H1 (cell line): Measurements from ENCODE around the gene GATAD2B. TPM values are rescaled to one million over a fixed set of nuclear protein-coding genes. Genes with fewer than 3 reads are reported as not detected.

Experiments
- CTCF ChIA-PET: fragments of 300-600 bp; sonication (Branson Sonifier 250); formaldehyde crosslinking; loops from one replicate; lab custom pipeline; 2021; ENCODE audit not compliant: partially characterized antibody; lab: Charles Lee
- POLR2A ChIA-PET: fragments of 300-600 bp; sonication (Branson Sonifier 250); formaldehyde crosslinking; loops from one replicate; lab custom pipeline; 2021; ENCODE audit warnings: inconsistent platforms; ENCODE audit not compliant: partially characterized antibody; lab: Charles Lee
- DNase-seq, 2 experiments: peaks; one replicate each; pipeline versions ENCODE4 v3.0.0 to v3.0.0-alpha.2; 2010 to 2022; ENCODE audit warnings: low spot score in 2 of 2, low read depth in 1 of 2, mixed read lengths in 1 of 2
- FAIRE-seq: peaks from 2 replicates; lab custom pipeline; 2011; peaks lifted over from hg19 to GRCh38; lab: Jason Lieb, UNC
- H2AFZ ChIP-seq: 2 replicates; pipeline ENCODE4 v1.8.1; 2012; ENCODE audit warnings: low read length, inconsistent platforms
- H2AK5ac ChIP-seq: 2 replicates; pipeline ENCODE4 v1.6.1; 2013; ENCODE audit warnings: low read depth, low read length
- H2BK120ac ChIP-seq: replicated peaks from 2 replicates; pipeline ENCODE3; 2013; ENCODE audit warnings: low read depth, low read length, inconsistent platforms
- H2BK12ac ChIP-seq: 2 replicates; pipeline ENCODE4 v1.6.1; 2013; ENCODE audit warnings: low read depth, low read length
- H2BK15ac ChIP-seq: 2 replicates; pipeline ENCODE4 v1.6.1; 2013; ENCODE audit warnings: low read length
- H2BK20ac ChIP-seq: 2 replicates; pipeline ENCODE4 v1.6.1; 2013; ENCODE audit warnings: low read length
- H2BK5ac ChIP-seq: 2 replicates; pipeline ENCODE4 v1.6.1; 2013; ENCODE audit warnings: low read depth, low read length
- H3K14ac ChIP-seq: 2 replicates; pipeline ENCODE4 v1.6.1; 2013; ENCODE audit warnings: inconsistent platforms; ENCODE audit not compliant: insufficient read length
- H3K18ac ChIP-seq: 2 replicates; pipeline ENCODE4 v1.6.1; 2013; ENCODE audit warnings: low read length; ENCODE audit errors: extremely low read depth
- H3K23ac ChIP-seq: 2 replicates; pipeline ENCODE4 v1.6.1; 2013; ENCODE audit warnings: inconsistent platforms; ENCODE audit not compliant: insufficient read length
- H3K23me2 ChIP-seq: 2 replicates; pipeline ENCODE4 v1.6.1; 2013; ENCODE audit warnings: low read depth, low read length
- H3K27ac ChIP-seq: 2 replicates; pipeline ENCODE4 v1.6.1; 2011; ENCODE audit warnings: low read depth, low read length, inconsistent platforms
- H3K27me3 ChIP-seq, 4 experiments: replicated peaks in 1 of 4; 1 replicate in 1 of 4; 2 replicates in 3 of 4; pipeline versions ENCODE4 v1.6.1 to v1.8.1; 2011 to 2013; ENCODE audit warnings: low read length in 3 of 4, mild to moderate bottlenecking in 3 of 4, inconsistent platforms in 2 of 4, mixed read lengths in 2 of 4, moderate library complexity in 1 of 4; ENCODE audit not compliant: control insufficient read depth in 3 of 4, insufficient read depth in 3 of 4; ENCODE audit errors: extremely low read depth in 1 of 4
- H3K36me3 ChIP-seq, 4 experiments: 2 replicates each; pipeline versions ENCODE4 v1.6.1 to v1.8.1; 2011 to 2013; ENCODE audit warnings: mild to moderate bottlenecking in 4 of 4, low read length in 3 of 4, moderate library complexity in 2 of 4, control low read depth in 1 of 4, inconsistent platforms in 1 of 4; ENCODE audit not compliant: insufficient read depth in 4 of 4, control insufficient read depth in 2 of 4
- H3K4ac ChIP-seq: replicated peaks from 2 replicates; pipeline ENCODE3; 2013; ENCODE audit warnings: low read length, low read depth, mixed read lengths, inconsistent platforms; ENCODE audit not compliant: insufficient read length
- H3K4me1 ChIP-seq, 4 experiments: replicated peaks in 1 of 4; 1 replicate in 1 of 4; 2 replicates in 3 of 4; pipeline versions ENCODE4 v1.6.1 to v1.8.1; 2011 to 2013; ENCODE audit warnings: low read length in 3 of 4, inconsistent platforms in 2 of 4, mixed read lengths in 1 of 4; ENCODE audit not compliant: insufficient read depth in 4 of 4, control insufficient read depth in 3 of 4
- H3K4me2 ChIP-seq, 2 experiments: 2 replicates each; pipeline versions ENCODE4 v1.6.1 to v1.8.1; 2011 to 2013; ENCODE audit warnings: low read depth in 2 of 2, low read length in 2 of 2, control low read depth in 1 of 2, inconsistent platforms in 1 of 2, mild to moderate bottlenecking in 1 of 2; ENCODE audit not compliant: insufficient read depth in 1 of 2
- H3K4me3 ChIP-seq, 4 experiments: fragments of 200-600, 300-600 bp in 1 of 4; sonication (generic), shearing (Covaris generic), sonication (Bioruptor Twin) in 1 of 4; 2 replicates each; pipeline versions ENCODE4 v1.5.1 to v1.8.1; 2011 to 2016; ENCODE audit warnings: low read length in 4 of 4, low read depth in 3 of 4, control low read depth in 2 of 4, inconsistent platforms in 2 of 4, mild to moderate bottlenecking in 2 of 4, mixed read lengths in 1 of 4, moderate library complexity in 1 of 4; ENCODE audit not compliant: insufficient read depth in 2 of 4; ENCODE audit errors: extremely low read depth in 1 of 4
- H3K56ac ChIP-seq: replicated peaks from 2 replicates; pipeline ENCODE3; 2013; ENCODE audit warnings: low read depth, mild to moderate bottlenecking, mixed read lengths, low read length, inconsistent platforms; ENCODE audit not compliant: insufficient read length
- H3K79me1 ChIP-seq: 2 replicates; pipeline ENCODE4 v1.6.1; 2013; ENCODE audit warnings: low read depth, low read length, control low read depth
- H3K79me2 ChIP-seq, 2 experiments: 2 replicates each; pipeline versions ENCODE4 v1.6.1 to v1.8.1; 2012 to 2013; ENCODE audit warnings: low read length in 2 of 2, mild to moderate bottlenecking in 2 of 2, inconsistent platforms in 1 of 2; ENCODE audit not compliant: insufficient read depth in 2 of 2, control insufficient read depth in 1 of 2
- H3K9ac ChIP-seq, 4 experiments: replicated peaks in 1 of 4; 1 replicate in 1 of 4; 2 replicates in 3 of 4; pipeline versions ENCODE4 v1.6.1 to v1.8.1; 2011 to 2013; ENCODE audit warnings: low read depth in 3 of 4, low read length in 3 of 4, control low read depth in 2 of 4, mild to moderate bottlenecking in 2 of 4, moderate library complexity in 2 of 4, inconsistent platforms in 1 of 4; ENCODE audit errors: extremely low read depth in 1 of 4
- H3K9me3 ChIP-seq, 2 experiments: 2 replicates each; pipeline versions ENCODE4 v1.6.1 to v1.8.1; 2012 to 2013; ENCODE audit warnings: mild to moderate bottlenecking in 2 of 2, moderate library complexity in 2 of 2, control low read depth in 1 of 2, inconsistent platforms in 1 of 2, low read depth in 1 of 2, low read length in 1 of 2, mixed read lengths in 1 of 2; ENCODE audit not compliant: insufficient read depth in 2 of 2
- H4K20me1 ChIP-seq, 2 experiments: replicated peaks in 1 of 2; 2 replicates each; pipeline versions ENCODE3 to v1.8.1; 2011 to 2013; ENCODE audit warnings: inconsistent platforms in 2 of 2, low read length in 2 of 2, mild to moderate bottlenecking in 1 of 2; ENCODE audit not compliant: insufficient read depth in 2 of 2, control insufficient read depth in 1 of 2
- H4K5ac ChIP-seq: 2 replicates; pipeline ENCODE4 v1.6.1; 2013; ENCODE audit warnings: low read length, low read depth, mixed read lengths, inconsistent platforms; ENCODE audit not compliant: insufficient read length
- H4K8ac ChIP-seq: 2 replicates; pipeline ENCODE4 v1.8.0; 2013; ENCODE audit warnings: mild to moderate bottlenecking, moderate library complexity, low read length, inconsistent platforms; ENCODE audit not compliant: insufficient read depth; ENCODE audit errors: extremely low read depth
- H4K91ac ChIP-seq: replicated peaks from 2 replicates; pipeline ENCODE3; 2013; ENCODE audit warnings: low read length, mixed read lengths, inconsistent platforms; ENCODE audit not compliant: insufficient read length
- EP300 ChIP-seq, 2 experiments: IDR thresholded peaks; 1 replicate in 1 of 2; 2 replicates in 1 of 2; pipeline ENCODE4 v1.6.1; 2011 to 2012; ENCODE audit warnings: low read depth in 2 of 2, low read length in 2 of 2, mild to moderate bottlenecking in 2 of 2, borderline replicate concordance in 1 of 2, inconsistent platforms in 1 of 2, moderate library complexity in 1 of 2
- JUN ChIP-seq: IDR thresholded peaks from 2 replicates; pipeline ENCODE4 v1.6.1; 2011; ENCODE audit warnings: low read depth, mild to moderate bottlenecking, improper control_type of control experiment, low read length
- JUND ChIP-seq: IDR thresholded peaks from 2 replicates; pipeline ENCODE4 v1.6.1; 2011; ENCODE audit warnings: mild to moderate bottlenecking, improper control_type of control experiment, low read length
- KDM1A ChIP-seq: fragments of 200-600, 300-600 bp; sonication (generic); IDR thresholded peaks from 2 replicates; pipeline ENCODE4 v1.7.1; 2016; ENCODE audit warnings: mild to moderate bottlenecking, low read length, borderline replicate concordance
- MAX ChIP-seq: IDR thresholded peaks from 2 replicates; pipeline ENCODE4 v1.6.1; 2012; ENCODE audit warnings: inconsistent platforms
- NRF1 ChIP-seq: IDR thresholded peaks from 2 replicates; pipeline ENCODE4 v1.6.1; 2011; ENCODE audit warnings: mild to moderate bottlenecking, low read depth, low read length, improper control_type of control experiment
- POLR2A ChIP-seq, 2 experiments: IDR thresholded peaks; 1 replicate in 1 of 2; 2 replicates in 1 of 2; pipeline ENCODE4 v1.6.1; 2011; ENCODE audit warnings: low read depth in 2 of 2, low read length in 2 of 2, mild to moderate bottlenecking in 2 of 2; ENCODE audit errors: control extremely low read depth in 1 of 2
- POLR2AphosphoS5 ChIP-seq: IDR thresholded peaks from 2 replicates; pipeline ENCODE4 v1.6.1; 2011; ENCODE audit warnings: low read depth, low read length
- POU5F1 ChIP-seq: IDR thresholded peaks from 2 replicates; pipeline ENCODE4 v1.6.1; 2011; ENCODE audit warnings: low read depth, mild to moderate bottlenecking, low read length, moderate library complexity
- RFX5 ChIP-seq: IDR thresholded peaks from 2 replicates; pipeline ENCODE4 v1.6.1; 2011; ENCODE audit warnings: low read depth, low read length, improper control_type of control experiment, borderline replicate concordance
- RNF2 ChIP-seq: fragments of 200-900, 300-1000 bp; sonication (generic); IDR thresholded peaks from 2 replicates; pipeline ENCODE4 v1.7.1; 2016; ENCODE audit warnings: borderline replicate concordance, low read depth, mild to moderate bottlenecking, antibody characterized with exemption, low read length; ENCODE audit not compliant: poor library complexity, severe bottlenecking; ENCODE audit errors: missing control alignments
- SUZ12 ChIP-seq: fragments of 200-600 bp; sonication (generic); IDR thresholded peaks from 2 replicates; pipeline ENCODE4 v1.6.1; 2012; ENCODE audit warnings: mild to moderate bottlenecking, inconsistent platforms, low read length, moderate library complexity, mixed read lengths
- TCF12 ChIP-seq: IDR thresholded peaks from 2 replicates; pipeline ENCODE4 v1.6.1; 2011; ENCODE audit warnings: low read depth, mild to moderate bottlenecking, low read length
- ZNF274 ChIP-seq: IDR thresholded peaks from 2 replicates; pipeline ENCODE4 v1.7.0; 2012; ENCODE audit warnings: low read length, borderline replicate concordance; ENCODE audit errors: extremely low read depth
- WGBS, 2 experiments: shearing (Covaris generic) in 1 of 2; methylation state at CpG; one replicate each; pipeline versions ENCODE4 v1.1.6 to v1.1.7; 2013 to 2015; ENCODE audit warnings: low lambda C conversion rate in 2 of 2, mixed read lengths in 2 of 2, inconsistent platforms in 1 of 2, low coverage in 1 of 2, missing lambda C conversion rate in 1 of 2; ENCODE audit not compliant: insufficient replicate concordance in 2 of 2, insufficient coverage in 1 of 2, insufficient read length in 1 of 2; ENCODE audit errors: extremely low coverage in 1 of 2, missing lambda C conversion rate in 1 of 2; 5-methylcytosine and 5-hydroxymethylcytosine counted together
- polyA plus RNA-seq, 7 experiments: library from polyadenylated mRNA; depleted of rRNA in 3 of 7; stranded (reverse) in 5 of 7; unstranded in 2 of 7; fragments of >200 nt in 5 of 7; fragments of 200-250 nt in 2 of 7; gene quantifications; 1 replicate in 5 of 7; 2 replicates in 1 of 7; 4 replicates in 1 of 7; pipeline versions ENCODE4 v1.2.1 to v1.2.3, GENCODE V29; 2011 to 2013; ENCODE audit warnings: missing spikeins in 2 of 7, mixed read lengths in 2 of 7
- total RNA-seq: library from RNA; stranded (reverse); fragmentation: NEBNext Ultra II Directional; extraction: Animal tissue kit (Norgen Biotek cat#: 25700); gene quantifications from 2 replicates; pipeline ENCODE4 v1.2.1, GENCODE V29; 2021

Gene GATAD2B
- total and polyA plus RNA-seq, 2 of the 8 experiments (the other 6 are each of a cell fraction or from before 2014, with no cell fraction given), result 8.4 to 39.1 TPM

- ChIA-PET CTCF (interaction anchor here (0.6 kb wide), 2 partner anchors 187 to 525 kb away, joined by 4 read pairs; no protein-coding TSS in a partner anchor), POLR2A (interaction anchor here (0.6 to 1.9 kb wide), 4 partner anchors 30 to 1090 kb away, joined by 3 to 12 read pairs (median 4); partner anchors contain the start of genes RPS27 and SHC1)
- Histone ChIP-seq H3K9ac (no peak overlapping the region), H3K23me2 (no peaks in the 10 kb centered on the region), H4K5ac (no peak overlapping the region), H2BK120ac (no peak overlapping the region), H3K23ac (no peak overlapping the region), H2BK15ac (no peak overlapping the region), H2BK12ac (no peak overlapping the region), H3K4ac (no peak overlapping the region), H3K4me3 (no peak overlapping the region), H4K20me1 (peaks cover 10 to 18% of the 10 kb centered on the region in 2 experiments), H4K8ac (no peak overlapping the region; the same call in 1 of the 2 replicates), H3K36me3 (no peaks in the 10 kb centered on the region), H4K91ac (no peak overlapping the region), H3K4me2 (no peak overlapping the region; a peak in 1 of 4 replicates), H3K79me2 (peaks cover 0 to 89% of the 10 kb centered on the region in 2 experiments; a peak in 3 of 4 replicates), H2AK5ac (no peak overlapping the region), H3K27ac (no peak overlapping the region), H3K4me1 (peaks cover 0 to 13% (median 4%) of the 10 kb centered on the region in 4 experiments), H2BK20ac (no peak overlapping the region), H3K9me3 (no peaks in the 10 kb centered on the region), H3K56ac (no peak overlapping the region), H3K27me3 (no peaks in the 10 kb centered on the region), H2AFZ (no peak overlapping the region), H3K14ac (no peak overlapping the region), H3K79me1 (no peaks in the 10 kb centered on the region; the same call in 1 of the 2 replicates), H3K18ac (no peak overlapping the region), H2BK5ac (no peak overlapping the region)
- FAIRE-seq (no peak), DNase-seq (no peak)
- 95% methylated on average over 5 of the region's 5 CpGs; no CpG with 5 or more reads in 1 of the 2 experiments for WGBS, 2 experiments
- no peak for TF ChIP-seq RFX5
- TF ChIP-seq MAX, result no peak
- no peak for TF ChIP-seq RNF2
- TF ChIP-seq POLR2AphosphoS5, result no peak
- no peak for TF ChIP-seq JUN
- no peak for TF ChIP-seq KDM1A
- no peak for TF ChIP-seq POU5F1
- TF ChIP-seq POLR2A (IDR thresholded peaks at IDR 0.05; ENCODE audit: control extremely low read depth in 1 of 2, low read depth in 2 of 2, low read length in 2 of 2), result no peak
- no peak for TF ChIP-seq NRF1
- TF ChIP-seq JUND, result no peak
- no peak for TF ChIP-seq EP300 (IDR thresholded peaks at IDR 0.05; ENCODE audit: borderline replicate concordance in 1 of 2, low read depth in 2 of 2, low read length in 2 of 2)
- no peak for TF ChIP-seq SUZ12
- no peak for TF ChIP-seq TCF12
- TF ChIP-seq ZNF274, result no peak
Observed at GRCh38 chr1:153880962-153881361, 41.8 kb downstream of the GATAD2B start.
